A673 (cell line): ENCODE measurements around the gene EIF2D. TPM values are rescaled to one million over a fixed set of nuclear protein-coding genes. Genes with fewer than 3 reads are reported as not detected.
"Not testable (repeated sequence)": the region's sequence is repeated elsewhere in the genome, so short reads cannot be mapped to it uniquely, and the experiment has no call there.

ENCODE experiments used
- BruUV-seq: library from RNA; stranded (reverse); fragments of 400-500 nt; replicated peaks from 2 replicates; lab custom pipeline; 2021; lab: Mats Ljungman, UMichigan
- CTCF ChIA-PET: fragments of 300-600 bp; sonication (Branson Sonifier 250); formaldehyde crosslinking; loops from one replicate; lab custom pipeline; 2022; ENCODE audit warnings: antibody characterized with exemption; lab: Charles Lee
- POLR2A ChIA-PET: fragments of 300-600 bp; sonication (Branson Sonifier 250); formaldehyde crosslinking; loops from one replicate; lab custom pipeline; 2022; ENCODE audit warnings: antibody characterized with exemption; ENCODE audit not compliant: low non-redundant PET; lab: Charles Lee
- DNase-seq: peaks from one replicate; pipeline ENCODE4 v3.0.0-alpha.2; 2015; ENCODE audit warnings: low spot score
- H3K27ac ChIP-seq: fragments of 200-600 bp; sonication (generic); 2 replicates; pipeline ENCODE4 v1.5.1; 2016; ENCODE audit warnings: mixed run types, low read depth, mild to moderate bottlenecking, mixed read lengths, antibody characterized with exemption, low read length; ENCODE audit not compliant: poor library complexity, severe bottlenecking
- H3K27me3 ChIP-seq: fragments of 200-600 bp; sonication (generic); replicated peaks from 2 replicates; pipeline ENCODE4 v1.6.1; 2017; ENCODE audit warnings: mixed run types, low read depth, mild to moderate bottlenecking, mixed read lengths, antibody characterized with exemption, low read length; ENCODE audit not compliant: insufficient read depth, poor library complexity
- H3K36me3 ChIP-seq: fragments of 200-600 bp; sonication (generic); 2 replicates; pipeline ENCODE4 v1.6.1; 2016; ENCODE audit warnings: mixed run types, mild to moderate bottlenecking, mixed read lengths, antibody characterized with exemption, low read length; ENCODE audit not compliant: insufficient read depth, poor library complexity, severe bottlenecking
- H3K4me1 ChIP-seq: fragments of 200-600 bp; sonication (generic); 2 replicates; pipeline ENCODE4 v1.6.1; 2017; ENCODE audit warnings: mixed run types, mild to moderate bottlenecking, mixed read lengths, antibody characterized with exemption, low read length; ENCODE audit not compliant: insufficient read depth, poor library complexity, severe bottlenecking
- H3K4me3 ChIP-seq: fragments of 200-600 bp; sonication (generic); 2 replicates; pipeline ENCODE4 v1.5.1; 2016; ENCODE audit warnings: low read depth, mixed run types, mild to moderate bottlenecking, mixed read lengths, low read length; ENCODE audit not compliant: poor library complexity, severe bottlenecking
- H3K9me3 ChIP-seq: fragments of 200-600 bp; sonication (generic); 2 replicates; pipeline ENCODE4 v1.6.1; 2016; ENCODE audit warnings: mixed run types, low read depth, mild to moderate bottlenecking, mixed read lengths, antibody characterized with exemption, low read length; ENCODE audit not compliant: poor library complexity, severe bottlenecking
- CTCF ChIP-seq: fragments of 300-800, 200-600 bp; sonication (generic); conservative IDR thresholded peaks from 2 replicates; pipeline ENCODE4 v1.5.1; 2017; ENCODE audit warnings: low read depth, mild to moderate bottlenecking, antibody characterized with exemption, low read length, moderate library complexity, mixed read lengths
- EZH2 ChIP-seq: fragments of 200-600 bp; sonication (generic); IDR thresholded peaks from 2 replicates; pipeline ENCODE4 v1.6.1; 2017; ENCODE audit warnings: borderline replicate concordance, low read depth, mild to moderate bottlenecking, mixed read lengths, antibody characterized with exemption, low read length; ENCODE audit not compliant: poor library complexity, severe bottlenecking
- intact Hi-C: fragments of 100-400 bp; cut with micrococcal nuclease; formaldehyde crosslinking; loops from one replicate; pipeline ENCODE4 v1.10.0; 2022; ENCODE audit not compliant: unreplicated experiment
- total RNA-seq: library from RNA; stranded (reverse); gene quantifications from 2 replicates; pipeline ENCODE4 v1.2.3, GENCODE V29; 2021

The EIF2D gene
- total RNA-seq, 1 experiment from 2014 or later = 32.6 TPM

- no peaks in the 10 kb centered on the region for H3K4me1 ChIP-seq
- no peak overlapping the region for H3K27ac ChIP-seq
- H3K27me3 ChIP-seq = no peaks in the 10 kb centered on the region
- H3K4me3 ChIP-seq = no peak overlapping the region
- intact Hi-C loops = no loop called here
- peaks cover 27% of the 10 kb centered on the region for H3K36me3 ChIP-seq
- H3K9me3 ChIP-seq = no peaks in the 10 kb centered on the region
- DNase-seq = no peak
- no TSS peak for BruUV-seq
- CTCF ChIA-PET = no interaction called here
- TF ChIP-seq EZH2 = no peak
- TF ChIP-seq CTCF = no peak
- POLR2A ChIA-PET = no interaction called here
Observed at GRCh38 chr1:206646504-206646903, 34.2 kb upstream of the EIF2D start.

GRCh38 chr1:206643118-206643698 lies 30.9 kb upstream of the EIF2D start:
- intact Hi-C loops = no loop called here
- Histone ChIP-seq H3K4me3 (no peak overlapping the region), H3K36me3 (peaks cover 16% of the 10 kb centered on the region), H3K27me3 (no peaks in the 10 kb centered on the region), H3K4me1 (no peaks in the 10 kb centered on the region), H3K9me3 (no peaks in the 10 kb centered on the region), H3K27ac (no peak overlapping the region)
- DNase-seq = no peak
- CTCF ChIA-PET = no interaction called here
- POLR2A ChIA-PET = no interaction called here
- TF ChIP-seq EZH2 = no peak
- no peak for TF ChIP-seq CTCF
- BruUV-seq = no TSS peak

GRCh38 chr1:206642074-206642473 lies 29.8 kb upstream of the EIF2D start:
- POLR2A ChIA-PET, intact Hi-C loops, H3K9me3 ChIP-seq, H3K27me3 ChIP-seq, H3K27ac ChIP-seq, BruUV-seq, DNase-seq, H3K4me3 ChIP-seq, H3K36me3 ChIP-seq, CTCF ChIA-PET, H3K4me1 ChIP-seq: not testable (repeated sequence)

GRCh38 chr1:206637605-206638004 lies 25.3 kb upstream of the EIF2D start:
- BruUV-seq = no TSS peak
- TF ChIP-seq EZH2 (no peak), CTCF (no peak)
- no peak for DNase-seq
- no peak overlapping the region for H3K27ac ChIP-seq
- H3K36me3 ChIP-seq = no peaks in the 10 kb centered on the region
- H3K9me3 ChIP-seq = no peaks in the 10 kb centered on the region
- ChIA-PET CTCF (no interaction called here), POLR2A (no interaction called here)
- no peak overlapping the region for H3K4me3 ChIP-seq
- intact Hi-C loops = loop anchor here (10.0 kb wide), 1 partner anchor 347 kb away; no protein-coding TSS in a partner anchor
- H3K27me3 ChIP-seq = no peaks in the 10 kb centered on the region
- peaks cover 28% of the 10 kb centered on the region for H3K4me1 ChIP-seq
